ENCODE data around the gene ZNF728.
"Not testable (repeated sequence)": the region's sequence is repeated elsewhere in the genome, so short reads cannot be mapped to it uniquely, and the experiment has no call there.

Gene ZNF728

GRCh38 chr19:23002690-23003422 is at the start of gene ZNF728:
Gene ZNF728 (minus strand): TSS chr19:23003176. CDS start chr19:23003030, 146 bp downstream.
- no peaks in the 10 kb centered on the region for H3K4me1 Mint-ChIP-seq (ENCODE audit: low read depth)
- no peak within 1 kb of the TSS for H3K4me3 Mint-ChIP-seq
- no peak within 1 kb of the TSS for H3K27ac Mint-ChIP-seq
- peaks cover 3% of the 10 kb centered on the region for H3K9me3 Mint-ChIP-seq (ENCODE audit: low read depth)
- no peaks in the 10 kb centered on the region for H3K27me3 Mint-ChIP-seq
- peaks cover 3% of the 10 kb centered on the region for H3K36me3 Mint-ChIP-seq

GRCh38 chr19:23052349-23052748 is 49.4 kb upstream of the ZNF728 start:
- peaks cover 12% of the 10 kb centered on the region for H3K9me3 Mint-ChIP-seq (ENCODE audit: low read depth)
- H3K27ac Mint-ChIP-seq = no peak overlapping the region
- no peaks in the 10 kb centered on the region for H3K36me3 Mint-ChIP-seq
- H3K4me3 Mint-ChIP-seq = no peak overlapping the region
- no peaks in the 10 kb centered on the region for H3K4me1 Mint-ChIP-seq (ENCODE audit: low read depth)
- H3K27me3 Mint-ChIP-seq = no peaks in the 10 kb centered on the region

- H3K9me3 Mint-ChIP-seq (ENCODE audit: low read depth) = peaks cover 19% of the 10 kb centered on the region
- no peak overlapping the region for H3K4me3 Mint-ChIP-seq
- no peaks in the 10 kb centered on the region for H3K4me1 Mint-ChIP-seq (ENCODE audit: low read depth)
- peaks cover 4% of the 10 kb centered on the region for H3K36me3 Mint-ChIP-seq
- no peak overlapping the region for H3K27ac Mint-ChIP-seq
- H3K27me3 Mint-ChIP-seq = no peaks in the 10 kb centered on the region
Observed at GRCh38 chr19:23049256-23049655, 46.3 kb upstream of the ZNF728 start.

GRCh38 chr19:23046743-23047142 is 43.8 kb upstream of the ZNF728 start:
- no peaks in the 10 kb centered on the region for H3K4me1 Mint-ChIP-seq (ENCODE audit: low read depth)
- peaks cover 25% of the 10 kb centered on the region for H3K9me3 Mint-ChIP-seq (ENCODE audit: low read depth)
- no peak overlapping the region for H3K27ac Mint-ChIP-seq
- H3K36me3 Mint-ChIP-seq = peaks cover 4% of the 10 kb centered on the region
- no peak overlapping the region for H3K4me3 Mint-ChIP-seq
- H3K27me3 Mint-ChIP-seq = no peaks in the 10 kb centered on the region

GRCh38 chr19:23033721-23034120 is 30.7 kb upstream of the ZNF728 start:
- Mint-ChIP-seq H3K9me3 (ENCODE audit: low read depth) (peaks cover 9% of the 10 kb centered on the region), H3K4me3 (no peak overlapping the region), H3K27me3 (no peaks in the 10 kb centered on the region), H3K27ac (no peak overlapping the region), H3K36me3 (no peaks in the 10 kb centered on the region), H3K4me1 (ENCODE audit: low read depth) (no peaks in the 10 kb centered on the region)

- Mint-ChIP-seq H3K36me3 (no peaks in the 10 kb centered on the region), H3K27me3 (no peaks in the 10 kb centered on the region), H3K4me3 (no peak overlapping the region), H3K4me1 (ENCODE audit: low read depth) (no peaks in the 10 kb centered on the region), H3K9me3 (ENCODE audit: low read depth) (peaks cover 9% of the 10 kb centered on the region), H3K27ac (no peak overlapping the region)
Observed at GRCh38 chr19:23015660-23016059, 12.7 kb upstream of the ZNF728 start.

- not testable (repeated sequence) for H3K27ac Mint-ChIP-seq; H3K4me3 Mint-ChIP-seq; H3K4me1 Mint-ChIP-seq (ENCODE audit: low read depth); H3K27me3 Mint-ChIP-seq; H3K36me3 Mint-ChIP-seq
- peaks cover 26% of the 10 kb centered on the region for H3K9me3 Mint-ChIP-seq (ENCODE audit: low read depth)
Observed at GRCh38 chr19:22994957-22995356, 8.0 kb downstream of the ZNF728 start.

GRCh38 chr19:22976248-22976647 is 26.7 kb downstream of the ZNF728 start:
- H3K4me3 Mint-ChIP-seq = no peak overlapping the region
- H3K27me3 Mint-ChIP-seq = no peaks in the 10 kb centered on the region
- no peak overlapping the region for H3K27ac Mint-ChIP-seq
- H3K4me1 Mint-ChIP-seq (ENCODE audit: low read depth) = no peaks in the 10 kb centered on the region
- H3K9me3 Mint-ChIP-seq (ENCODE audit: low read depth) = peaks cover 38% of the 10 kb centered on the region
- peaks cover 27% of the 10 kb centered on the region for H3K36me3 Mint-ChIP-seq

GRCh38 chr19:22975546-22976136 is 27.3 kb downstream of the ZNF728 start:
- not testable (repeated sequence) for H3K27me3 Mint-ChIP-seq; H3K27ac Mint-ChIP-seq; H3K4me3 Mint-ChIP-seq; H3K4me1 Mint-ChIP-seq (ENCODE audit: low read depth)
- Mint-ChIP-seq H3K9me3 (ENCODE audit: low read depth) (peaks cover 33% of the 10 kb centered on the region), H3K36me3 (peaks cover 25% of the 10 kb centered on the region)

- Mint-ChIP-seq H3K27me3 (no peaks in the 10 kb centered on the region), H3K27ac (no peak overlapping the region), H3K4me1 (ENCODE audit: low read depth) (no peaks in the 10 kb centered on the region), H3K9me3 (ENCODE audit: low read depth) (peaks cover 30% of the 10 kb centered on the region), H3K36me3 (peaks cover 4% of the 10 kb centered on the region), H3K4me3 (no peak overlapping the region)
Observed at GRCh38 chr19:22945560-22945959, 57.4 kb downstream of the ZNF728 start.

- no peaks in the 10 kb centered on the region for H3K9me3 Mint-ChIP-seq (ENCODE audit: low read depth)
- H3K27me3 Mint-ChIP-seq = no peaks in the 10 kb centered on the region
- H3K4me3 Mint-ChIP-seq = no peak overlapping the region
- no peaks in the 10 kb centered on the region for H3K4me1 Mint-ChIP-seq (ENCODE audit: low read depth)
- H3K36me3 Mint-ChIP-seq = no peaks in the 10 kb centered on the region
- H3K27ac Mint-ChIP-seq = no peak overlapping the region
Observed at GRCh38 chr19:22935151-22935550, 67.8 kb downstream of the ZNF728 start.

- H3K4me1 Mint-ChIP-seq (ENCODE audit: low read depth); H3K9me3 Mint-ChIP-seq (ENCODE audit: low read depth); H3K27ac Mint-ChIP-seq; H3K36me3 Mint-ChIP-seq; H3K4me3 Mint-ChIP-seq; H3K27me3 Mint-ChIP-seq: not testable (repeated sequence)
Observed at GRCh38 chr19:22927576-22927975, 75.4 kb downstream of the ZNF728 start.

- not testable (repeated sequence) for H3K36me3 Mint-ChIP-seq; H3K4me3 Mint-ChIP-seq; H3K27me3 Mint-ChIP-seq; H3K4me1 Mint-ChIP-seq (ENCODE audit: low read depth); H3K27ac Mint-ChIP-seq
- peaks cover 11% of the 10 kb centered on the region for H3K9me3 Mint-ChIP-seq (ENCODE audit: low read depth)
Observed at GRCh38 chr19:22925181-22925580, 77.8 kb downstream of the ZNF728 start.
